Ectodermal cell (in vitro differentiated cells): ENCODE results near the gene AK8.

ENCODE experiments used
- H3K27ac ChIP-seq: 2 replicates; pipeline ENCODE4 v1.7.0; 2013; ENCODE audit warnings: mild to moderate bottlenecking, low read depth, low read length; ENCODE audit not compliant: insufficient read depth, poor library complexity, severe bottlenecking
- H3K27me3 ChIP-seq: 2 replicates; pipeline ENCODE4 v1.7.0; 2013; ENCODE audit warnings: mild to moderate bottlenecking, low read length; ENCODE audit not compliant: insufficient read depth, control insufficient read depth, poor library complexity, severe bottlenecking
- H3K36me3 ChIP-seq: one replicate; pipeline ENCODE4 v1.7.0; 2013; ENCODE audit warnings: low read length; ENCODE audit not compliant: control insufficient read depth, insufficient read depth
- H3K4me1 ChIP-seq: one replicate; pipeline ENCODE4 v1.7.0; 2013; ENCODE audit warnings: low read length; ENCODE audit not compliant: control insufficient read depth, insufficient read depth
- H3K4me3 ChIP-seq: 2 replicates; pipeline ENCODE4 v1.7.0; 2013; ENCODE audit warnings: low read depth, low read length, control low read depth; ENCODE audit not compliant: insufficient read depth
- H3K9me3 ChIP-seq: 2 replicates; pipeline ENCODE4 v1.7.0; 2013; ENCODE audit warnings: mild to moderate bottlenecking, low read length, moderate library complexity; ENCODE audit not compliant: control insufficient read depth
- WGBS, 2 experiments: methylation state at CpG; one replicate each; pipeline ENCODE4 v1.1.7; 2013; ENCODE audit warnings: missing lambda C conversion rate in 2 of 2; 5-methylcytosine and 5-hydroxymethylcytosine counted together

AK8 gene

DNA sequence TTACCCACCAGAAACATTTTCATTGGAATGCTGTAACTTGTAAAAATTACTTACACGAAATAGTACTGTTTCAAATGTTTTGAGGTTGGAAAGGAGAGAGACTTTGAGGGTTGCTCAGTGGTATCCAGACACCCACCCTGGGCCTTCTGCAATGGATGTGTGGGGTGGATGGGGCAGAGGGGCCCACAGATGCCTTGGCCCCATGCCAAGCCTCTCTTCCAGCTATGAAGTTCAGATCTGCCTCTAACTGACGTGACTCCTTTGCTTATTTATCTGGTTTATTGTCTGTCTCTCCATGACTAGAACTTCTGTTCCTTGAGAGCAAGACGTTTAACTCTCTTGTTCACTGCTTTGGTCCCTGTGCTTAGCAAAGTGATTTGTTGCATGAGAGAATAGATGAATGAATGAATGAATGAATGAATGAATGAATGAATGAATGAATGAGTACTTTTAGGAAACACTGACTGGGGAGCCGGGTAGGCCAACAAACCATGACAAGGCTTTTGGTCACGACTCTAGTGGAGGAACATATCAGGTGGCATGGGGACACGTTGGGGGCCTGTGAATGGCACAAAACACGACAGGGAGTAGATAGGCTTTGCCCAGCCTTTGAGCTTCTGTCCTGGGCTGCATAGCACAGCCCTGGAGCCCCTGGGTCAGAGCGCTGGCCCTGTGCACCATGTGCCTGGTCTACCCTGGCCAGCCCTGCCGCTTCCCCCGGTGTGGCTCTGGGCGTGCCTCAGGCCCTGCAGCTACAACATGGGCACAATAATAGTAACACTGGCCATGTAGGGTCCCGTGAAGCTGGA lies 31.8 kb downstream of the AK8 start:
- H3K27me3 ChIP-seq = no peaks in the 10 kb centered on the region
- 91% methylated on average over 12 of the region's 12 CpGs for WGBS, 2 experiments
- no peak overlapping the region for H3K27ac ChIP-seq
- no peak overlapping the region for H3K4me3 ChIP-seq
- H3K4me1 ChIP-seq = no peaks in the 10 kb centered on the region
- no peaks in the 10 kb centered on the region for H3K9me3 ChIP-seq
- H3K36me3 ChIP-seq = no peaks in the 10 kb centered on the region

DNA sequence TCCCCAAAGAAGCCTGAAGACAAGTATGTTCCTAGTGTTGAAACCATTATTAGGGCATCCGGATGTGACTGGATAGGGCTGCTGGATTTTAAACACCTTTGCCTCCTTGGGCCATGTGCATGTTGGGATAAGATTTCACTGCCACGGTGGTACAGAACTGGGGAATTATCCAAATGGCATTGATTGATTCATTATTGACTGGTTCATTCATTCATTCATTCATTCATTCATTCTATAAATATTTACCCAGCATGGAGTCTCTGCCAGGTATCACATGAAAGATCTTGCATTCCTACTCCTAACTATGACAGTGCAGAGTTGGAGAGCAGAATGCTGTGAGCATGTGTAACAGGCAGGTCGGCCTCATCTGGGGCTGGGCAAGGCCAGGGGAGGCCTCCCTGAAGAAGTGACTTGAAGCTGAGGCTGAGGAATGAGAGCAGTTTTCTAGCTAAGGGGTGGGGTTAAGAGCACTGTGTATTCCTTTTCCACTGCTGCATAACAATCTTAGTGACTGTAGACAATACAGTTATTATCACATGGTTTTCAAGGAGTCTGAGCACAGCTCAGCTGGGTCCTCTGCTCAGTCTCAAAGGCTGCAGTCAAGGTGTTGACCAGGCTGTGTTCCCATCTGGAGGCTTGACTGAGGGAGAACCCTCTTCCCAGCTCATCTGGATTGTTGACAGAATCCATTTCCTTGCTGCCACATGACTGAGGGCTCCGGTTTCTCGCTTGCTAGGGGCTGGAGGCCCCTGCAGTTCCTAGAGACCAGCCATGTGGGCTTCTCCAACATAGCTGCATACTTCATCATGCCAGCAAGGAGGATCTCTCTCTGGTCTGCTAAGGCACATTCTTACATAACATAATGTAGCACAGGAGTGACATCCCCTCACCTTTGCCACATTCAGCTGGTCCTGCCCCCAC lies 35.7 kb downstream of the AK8 start:
- no peaks in the 10 kb centered on the region for H3K27me3 ChIP-seq
- no peak overlapping the region for H3K4me3 ChIP-seq
- WGBS, 2 experiments = 92 to 93% methylated on average over 5 of the region's 5 CpGs
- H3K9me3 ChIP-seq = no peaks in the 10 kb centered on the region
- no peaks in the 10 kb centered on the region for H3K36me3 ChIP-seq
- H3K27ac ChIP-seq = no peak overlapping the region
- H3K4me1 ChIP-seq = no peaks in the 10 kb centered on the region

DNA sequence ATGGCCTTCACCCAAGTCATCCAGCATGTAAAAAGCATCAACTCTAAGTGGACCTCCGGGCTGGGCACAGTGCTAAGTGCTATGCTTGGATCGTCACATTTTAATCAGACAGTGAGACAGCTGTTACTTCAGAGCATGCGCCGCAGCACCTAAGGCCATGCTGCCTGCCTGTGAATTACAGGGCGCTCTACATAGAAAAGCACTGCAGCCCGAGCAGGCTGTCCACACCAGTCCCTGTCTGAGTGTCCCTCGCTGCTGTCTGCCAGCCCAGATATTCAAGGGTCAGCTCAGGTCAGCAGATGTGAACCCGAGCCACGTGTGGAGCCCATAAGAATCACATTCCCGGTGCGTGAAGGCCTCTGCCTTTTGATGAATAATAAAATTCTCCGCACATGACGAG lies 37.1 kb downstream of the AK8 start:
- no peak overlapping the region for H3K27ac ChIP-seq
- H3K4me1 ChIP-seq = no peaks in the 10 kb centered on the region
- 91 to 93% methylated on average over 13 of the region's 13 CpGs for WGBS, 2 experiments
- no peaks in the 10 kb centered on the region for H3K27me3 ChIP-seq
- H3K4me3 ChIP-seq = no peak overlapping the region
- no peaks in the 10 kb centered on the region for H3K9me3 ChIP-seq
- no peaks in the 10 kb centered on the region for H3K36me3 ChIP-seq

DNA sequence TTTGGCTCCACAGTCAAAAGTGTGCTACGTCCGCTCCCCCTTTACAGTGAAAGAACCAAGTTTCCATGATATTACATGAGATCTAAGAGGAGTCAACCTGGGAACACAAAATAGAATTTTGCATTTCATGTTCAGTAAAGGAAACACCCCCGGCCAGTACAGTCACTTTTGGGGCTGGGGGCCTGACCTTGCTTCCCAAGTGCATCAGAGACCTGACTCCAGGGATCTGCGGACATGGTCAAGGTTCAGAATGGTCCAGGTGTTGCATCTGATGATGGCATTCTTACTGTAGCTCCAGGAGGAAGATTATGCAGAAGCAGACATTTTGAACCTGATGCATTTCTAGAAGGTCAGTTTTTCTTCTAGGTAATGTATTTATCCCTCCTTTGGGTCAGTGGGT lies 39.8 kb downstream of the AK8 start:
- WGBS, 2 experiments = 96 to 99% methylated on average over 4 of the region's 4 CpGs
- H3K4me1 ChIP-seq = peaks cover 5% of the 10 kb centered on the region
- H3K27ac ChIP-seq = no peak overlapping the region
- H3K4me3 ChIP-seq = no peak overlapping the region
- no peaks in the 10 kb centered on the region for H3K27me3 ChIP-seq
- no peaks in the 10 kb centered on the region for H3K9me3 ChIP-seq
- H3K36me3 ChIP-seq = no peaks in the 10 kb centered on the region

DNA sequence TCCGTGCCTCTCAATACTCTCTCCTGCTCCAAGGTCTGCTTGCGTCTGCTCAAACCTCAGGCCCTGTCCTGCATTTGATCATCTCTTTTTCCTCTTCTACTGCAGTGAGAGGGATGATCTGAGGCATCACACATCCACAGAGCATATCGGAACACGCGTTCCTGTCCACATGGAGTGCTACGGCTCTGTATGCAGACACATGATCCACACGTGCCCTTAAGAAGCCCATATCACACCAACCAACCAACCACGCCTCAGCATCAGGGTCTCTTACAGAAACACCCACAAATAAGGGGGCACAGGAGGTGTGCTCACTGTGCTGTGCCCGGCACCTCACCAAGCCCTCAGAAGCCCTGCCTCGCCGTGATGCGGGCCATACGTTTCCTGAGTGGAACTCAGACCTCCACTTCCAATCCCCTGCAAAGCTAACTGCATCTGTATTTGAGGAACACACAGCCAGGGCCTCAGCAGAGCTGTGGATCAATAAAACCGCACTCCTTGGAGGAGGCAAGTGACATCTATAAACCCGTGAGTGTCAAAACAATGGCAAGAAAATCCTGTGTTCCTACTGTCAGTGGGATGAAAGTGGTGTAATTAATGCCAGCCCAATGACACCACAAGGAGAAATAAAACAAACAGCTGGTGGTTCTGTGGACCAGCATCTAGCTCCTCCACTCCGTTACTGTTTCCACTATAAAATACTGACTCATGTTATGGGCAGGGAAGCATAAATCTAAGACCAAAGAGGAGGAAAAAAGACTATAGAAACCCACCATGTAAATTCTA lies 40.4 kb downstream of the AK8 start:
- no peaks in the 10 kb centered on the region for H3K27me3 ChIP-seq
- H3K4me3 ChIP-seq = no peak overlapping the region
- H3K27ac ChIP-seq = no peak overlapping the region
- no peaks in the 10 kb centered on the region for H3K9me3 ChIP-seq
- no peaks in the 10 kb centered on the region for H3K36me3 ChIP-seq
- WGBS, 2 experiments = 89 to 90% methylated on average over 16 of the region's 16 CpGs
- H3K4me1 ChIP-seq = peaks cover 5% of the 10 kb centered on the region

DNA sequence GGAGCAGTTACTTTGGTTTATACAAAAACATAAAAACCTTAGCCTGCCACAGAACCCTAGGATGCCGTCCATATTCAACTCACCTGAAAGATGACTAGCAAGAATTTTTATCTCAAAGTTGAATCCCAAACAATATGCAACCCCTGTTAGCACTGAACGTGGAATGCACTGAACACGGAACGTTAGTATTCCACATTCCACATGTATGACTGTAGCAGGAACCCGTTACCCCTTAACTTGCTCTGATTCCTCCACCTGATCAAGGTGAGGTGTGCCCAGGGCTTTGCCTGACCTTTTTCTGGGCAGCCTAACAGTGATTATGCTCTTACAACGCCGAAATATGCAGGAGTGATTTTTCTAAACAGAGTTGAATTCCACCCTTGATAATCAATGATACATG lies 43.7 kb downstream of the AK8 start:
- Histone ChIP-seq H3K36me3 (no peaks in the 10 kb centered on the region), H3K27me3 (no peaks in the 10 kb centered on the region), H3K4me1 (peaks cover 5% of the 10 kb centered on the region), H3K4me3 (no peak overlapping the region), H3K9me3 (no peaks in the 10 kb centered on the region), H3K27ac (no peak overlapping the region)
- WGBS, 2 experiments = 95 to 96% methylated on average over 7 of the region's 7 CpGs

DNA sequence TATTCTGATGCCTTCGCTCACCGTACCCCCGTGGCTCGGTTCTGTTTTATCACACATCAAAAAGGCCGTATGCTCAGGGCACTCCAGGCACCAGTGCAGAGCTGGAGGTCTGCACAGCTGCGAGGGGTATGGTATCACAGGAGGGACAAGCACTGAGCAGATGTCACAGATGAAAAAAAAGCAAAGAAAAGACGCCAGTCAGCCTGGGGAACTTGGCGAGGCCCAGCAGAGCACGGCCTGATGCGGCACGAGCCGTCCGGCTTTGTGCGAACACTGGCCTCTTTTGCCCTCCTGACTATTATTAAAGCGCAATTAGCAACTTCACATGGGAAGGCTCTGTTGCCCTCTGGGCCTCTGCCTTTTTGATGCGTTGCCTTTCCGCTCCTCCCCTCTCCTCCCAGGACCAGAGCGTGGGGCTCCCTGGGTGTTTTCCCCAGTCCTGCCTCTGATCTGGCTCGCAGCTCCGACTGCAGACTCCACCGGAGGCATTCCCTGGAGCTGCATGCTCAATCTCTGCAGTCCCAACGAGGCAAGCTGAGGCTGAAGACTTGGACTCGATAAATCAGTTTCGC lies 44.4 kb downstream of the AK8 start:
- no peaks in the 10 kb centered on the region for H3K36me3 ChIP-seq
- H3K4me3 ChIP-seq = no peak overlapping the region
- no peaks in the 10 kb centered on the region for H3K9me3 ChIP-seq
- WGBS, 2 experiments = 79 to 84% methylated on average over 24 of the region's 24 CpGs
- peaks cover 5% of the 10 kb centered on the region for H3K4me1 ChIP-seq
- H3K27me3 ChIP-seq = no peaks in the 10 kb centered on the region
- H3K27ac ChIP-seq = peak overlapping the region; percentile 67

DNA sequence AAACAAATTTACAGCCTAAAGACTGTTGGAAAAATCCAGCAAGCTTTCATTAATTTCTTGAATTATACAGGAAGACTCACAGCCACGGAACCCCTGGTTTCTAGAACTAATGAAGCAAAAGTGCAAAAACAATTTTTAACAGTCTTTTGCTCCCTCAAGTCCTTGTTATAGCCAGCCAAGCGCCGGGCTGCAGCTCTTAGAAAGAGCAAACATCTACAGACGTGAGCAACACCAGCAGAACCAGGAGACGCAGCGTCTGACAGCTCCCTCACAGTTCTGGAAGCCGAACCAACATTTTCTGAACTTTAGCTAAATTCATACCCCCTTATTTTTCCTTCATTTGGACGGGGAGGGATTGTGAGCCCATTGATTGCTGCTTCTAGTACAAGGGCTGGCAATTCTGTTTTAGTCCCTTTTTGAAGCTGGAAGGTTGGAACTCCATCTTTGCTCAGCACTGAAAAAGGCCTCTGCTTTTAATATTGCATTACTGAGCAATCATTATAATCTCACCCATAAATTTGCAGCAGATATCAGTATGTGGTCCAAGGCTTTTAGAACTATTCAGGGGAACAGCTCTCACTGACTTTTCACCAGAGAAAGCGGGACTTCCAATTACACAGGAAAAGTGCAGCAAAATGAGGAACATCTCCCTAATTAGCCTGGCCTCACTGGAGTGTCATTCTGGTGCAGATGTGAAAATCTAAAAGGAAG lies 45.8 kb downstream of the AK8 start:
- WGBS, 2 experiments = 85 to 90% methylated on average over 8 to 9 of the region's 9 CpGs
- Histone ChIP-seq H3K4me1 (peaks cover 5% of the 10 kb centered on the region), H3K9me3 (no peaks in the 10 kb centered on the region), H3K36me3 (no peaks in the 10 kb centered on the region), H3K27me3 (no peaks in the 10 kb centered on the region), H3K4me3 (no peak overlapping the region), H3K27ac (no peak overlapping the region)

DNA sequence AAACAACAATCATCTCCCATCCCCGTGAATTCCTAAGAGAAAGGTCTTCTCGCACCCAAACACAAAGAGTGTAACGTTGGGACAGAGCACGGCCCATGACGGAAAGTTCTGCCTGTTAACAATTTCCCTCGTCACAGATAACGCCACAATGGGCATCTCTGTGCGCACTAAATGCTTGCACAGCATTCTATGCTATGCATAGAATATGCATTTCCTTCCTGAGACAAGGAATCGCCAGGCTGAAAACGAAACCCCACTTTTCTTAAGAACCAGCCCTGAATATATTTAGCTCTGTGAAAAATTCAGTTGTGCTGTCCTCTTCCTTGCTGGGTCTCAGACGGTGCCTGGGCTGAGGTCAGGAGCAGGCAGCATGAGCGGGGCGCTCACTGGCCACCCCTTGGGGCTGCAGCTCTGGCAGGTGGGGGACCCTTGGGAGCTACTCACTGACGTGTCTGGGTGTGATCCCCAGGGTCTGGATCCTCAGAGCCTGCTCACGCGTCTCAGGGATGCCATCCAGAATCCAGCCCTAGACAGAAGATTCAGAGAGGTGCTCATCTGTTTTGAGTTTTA lies 49.8 kb downstream of the AK8 start:
- no peak overlapping the region for H3K27ac ChIP-seq
- no peaks in the 10 kb centered on the region for H3K9me3 ChIP-seq
- H3K27me3 ChIP-seq = no peaks in the 10 kb centered on the region
- no peaks in the 10 kb centered on the region for H3K4me1 ChIP-seq
- WGBS, 2 experiments = 93 to 95% methylated on average over 16 of the region's 16 CpGs
- H3K4me3 ChIP-seq = no peak overlapping the region
- no peaks in the 10 kb centered on the region for H3K36me3 ChIP-seq
